GM12878 (cell line): Measurements from ENCODE around the gene CTH. TPM values are rescaled to one million over a fixed set of nuclear protein-coding genes. Genes with fewer than 3 reads are reported as not detected.
A peak's percentile ranks its signal among the peaks of the same experiment; 100 is the strongest.

Source experiments
- GABPA ChIP-seq: IDR thresholded peaks from 2 replicates; pipeline ENCODE4 v1.6.1; 2014; ENCODE audit warnings: antibody characterized with exemption, low read depth, mild to moderate bottlenecking, inconsistent platforms
- JUND ChIP-seq: IDR thresholded peaks from 2 replicates; pipeline ENCODE4 v1.6.1; 2012; ENCODE audit warnings: low read depth, mild to moderate bottlenecking, low read length, improper control_type of control experiment, moderate library complexity
- NFIC ChIP-seq: IDR thresholded peaks from 2 replicates; pipeline ENCODE4 v1.6.1; 2012; ENCODE audit warnings: low read depth, mild to moderate bottlenecking, inconsistent platforms, low read length, moderate library complexity
- PML ChIP-seq: IDR thresholded peaks from 2 replicates; pipeline ENCODE4 v1.6.1; 2012; ENCODE audit warnings: low read length, inconsistent platforms
- POLR2AphosphoS5 ChIP-seq: IDR thresholded peaks from 2 replicates; pipeline ENCODE4 v1.6.1; 2011; ENCODE audit warnings: mild to moderate bottlenecking, low read length, inconsistent platforms
- RELA ChIP-seq: fragments of 450-650 bp; IDR thresholded peaks from 2 replicates; pipeline ENCODE4 v1.8.0; 2014; ENCODE audit warnings: borderline replicate concordance; ENCODE audit not compliant: partially characterized antibody
- ZNF217 ChIP-seq: fragments of 450-650 bp; IDR thresholded peaks from 2 replicates; pipeline ENCODE4 v1.6.1; 2017; ENCODE audit warnings: antibody characterized with exemption, mild to moderate bottlenecking
- ZNF274 ChIP-seq: IDR thresholded peaks from one replicate; pipeline ENCODE4 v1.8.0; 2011; ENCODE audit not compliant: insufficient read length, insufficient read depth
- polyA plus RNA-seq, 11 experiments: library from polyadenylated mRNA; depleted of rRNA in 4 of 11; unstranded in 6 of 11; stranded (reverse) in 5 of 11; fragments of >200 nt; fragmentation: Nextera tagmentation in 4 of 11; fragmentation: Illumina TruSeq in 1 of 11; extraction: Ambion mirVana in 4 of 11; extraction: Trizol in 1 of 11; gene quantifications; 1 replicate in 1 of 11; 2 replicates in 10 of 11; pipeline versions ENCODE4 v1.2.1 to v1.2.3, GENCODE V29; 2011 to 2016; ENCODE audit warnings: inconsistent platforms in 2 of 11, missing spikeins in 2 of 11, low read depth in 1 of 11
- total RNA-seq, 4 experiments: library from RNA; depleted of rRNA in 3 of 4; stranded (reverse); fragments of >200 nt in 3 of 4; fragmentation: Illumina TruSeq in 1 of 4; extraction: Trizol in 1 of 4; gene quantifications; 2 replicates each; pipeline versions ENCODE4 v1.2.1 to v1.2.3, GENCODE V29; 2013 to 2021
- TF ChIP-seq, protein P1 (sequence below): fragments of 450-650 bp; IDR thresholded peaks from 2 replicates; pipeline ENCODE4 v1.6.1; 2017; ENCODE audit warnings: mild to moderate bottlenecking, moderate library complexity
- TF ChIP-seq, protein P2 (sequence below): fragments of 450-650 bp; formaldehyde crosslinking; IDR thresholded peaks from 2 replicates; pipeline ENCODE4 v1.4.0; 2020; ENCODE audit warnings: mild to moderate bottlenecking, moderate library complexity
- TF ChIP-seq, protein P3 (sequence below): IDR thresholded peaks from 2 replicates; pipeline ENCODE4 v1.6.1; 2012; ENCODE audit warnings: mild to moderate bottlenecking, low read depth, low read length
- TF ChIP-seq, protein P4 (sequence below): IDR thresholded peaks from 2 replicates; pipeline ENCODE4 v1.6.1; 2012; ENCODE audit warnings: improper control_type of control experiment, low read depth, low read length; ENCODE audit not compliant: insufficient replicate concordance

CTH gene
- total and polyA plus RNA-seq, 10 of the 15 experiments (the other 5 are each of a cell fraction or from before 2014, with no cell fraction given), result 6.3 to 17.5 (median 10.4) TPM

DNA sequence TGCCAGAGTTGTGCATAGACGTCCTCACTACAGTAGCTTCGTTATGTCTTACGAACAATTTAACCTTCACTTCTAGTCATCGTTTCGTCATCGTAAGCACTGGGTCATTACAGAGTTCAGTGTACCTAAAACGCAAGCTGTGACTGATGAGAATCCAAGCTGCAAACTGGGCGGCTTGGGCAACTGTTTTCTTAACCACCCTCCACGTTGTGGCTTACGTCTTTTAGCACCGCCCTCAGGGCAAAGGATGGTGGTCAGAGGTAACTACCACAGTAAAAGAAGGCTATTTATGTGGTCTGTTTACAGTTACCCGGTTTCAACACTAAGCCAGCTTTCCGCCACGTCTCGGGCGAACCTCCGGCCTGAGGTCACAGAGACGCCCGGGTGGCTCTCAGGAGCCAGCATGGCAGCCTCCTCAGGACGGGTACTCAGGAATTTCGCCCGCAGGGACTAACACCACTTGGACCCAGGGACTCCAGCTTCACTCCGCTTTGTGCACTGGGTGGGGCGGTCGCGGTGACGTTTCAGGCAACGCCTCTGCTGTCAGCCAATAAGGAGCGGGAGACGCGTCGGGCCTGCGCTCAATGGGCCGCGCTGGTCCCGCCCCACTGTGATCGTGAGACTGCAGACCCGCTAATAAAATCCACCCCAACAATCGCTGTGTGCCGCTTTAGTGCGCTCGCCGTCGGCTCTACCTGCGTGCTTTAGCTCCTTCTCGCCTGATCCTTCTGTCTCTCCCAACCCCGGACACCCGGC is at the start of gene CTH (continued):
- TF ChIP-seq, protein P1, sequence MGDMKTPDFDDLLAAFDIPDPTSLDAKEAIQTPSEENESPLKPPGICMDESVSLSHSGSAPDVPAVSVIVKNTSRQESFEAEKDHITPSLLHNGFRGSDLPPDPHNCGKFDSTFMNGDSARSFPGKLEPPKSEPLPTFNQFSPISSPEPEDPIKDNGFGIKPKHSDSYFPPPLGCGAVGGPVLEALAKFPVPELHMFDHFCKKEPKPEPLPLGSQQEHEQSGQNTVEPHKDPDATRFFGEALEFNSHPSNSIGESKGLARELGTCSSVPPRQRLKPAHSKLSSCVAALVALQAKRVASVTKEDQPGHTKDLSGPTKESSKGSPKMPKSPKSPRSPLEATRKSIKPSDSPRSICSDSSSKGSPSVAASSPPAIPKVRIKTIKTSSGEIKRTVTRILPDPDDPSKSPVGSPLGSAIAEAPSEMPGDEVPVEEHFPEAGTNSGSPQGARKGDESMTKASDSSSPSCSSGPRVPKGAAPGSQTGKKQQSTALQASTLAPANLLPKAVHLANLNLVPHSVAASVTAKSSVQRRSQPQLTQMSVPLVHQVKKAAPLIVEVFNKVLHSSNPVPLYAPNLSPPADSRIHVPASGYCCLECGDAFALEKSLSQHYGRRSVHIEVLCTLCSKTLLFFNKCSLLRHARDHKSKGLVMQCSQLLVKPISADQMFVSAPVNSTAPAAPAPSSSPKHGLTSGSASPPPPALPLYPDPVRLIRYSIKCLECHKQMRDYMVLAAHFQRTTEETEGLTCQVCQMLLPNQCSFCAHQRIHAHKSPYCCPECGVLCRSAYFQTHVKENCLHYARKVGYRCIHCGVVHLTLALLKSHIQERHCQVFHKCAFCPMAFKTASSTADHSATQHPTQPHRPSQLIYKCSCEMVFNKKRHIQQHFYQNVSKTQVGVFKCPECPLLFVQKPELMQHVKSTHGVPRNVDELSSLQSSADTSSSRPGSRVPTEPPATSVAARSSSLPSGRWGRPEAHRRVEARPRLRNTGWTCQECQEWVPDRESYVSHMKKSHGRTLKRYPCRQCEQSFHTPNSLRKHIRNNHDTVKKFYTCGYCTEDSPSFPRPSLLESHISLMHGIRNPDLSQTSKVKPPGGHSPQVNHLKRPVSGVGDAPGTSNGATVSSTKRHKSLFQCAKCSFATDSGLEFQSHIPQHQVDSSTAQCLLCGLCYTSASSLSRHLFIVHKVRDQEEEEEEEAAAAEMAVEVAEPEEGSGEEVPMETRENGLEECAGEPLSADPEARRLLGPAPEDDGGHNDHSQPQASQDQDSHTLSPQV, result no peak
- TF ChIP-seq, protein P2, sequence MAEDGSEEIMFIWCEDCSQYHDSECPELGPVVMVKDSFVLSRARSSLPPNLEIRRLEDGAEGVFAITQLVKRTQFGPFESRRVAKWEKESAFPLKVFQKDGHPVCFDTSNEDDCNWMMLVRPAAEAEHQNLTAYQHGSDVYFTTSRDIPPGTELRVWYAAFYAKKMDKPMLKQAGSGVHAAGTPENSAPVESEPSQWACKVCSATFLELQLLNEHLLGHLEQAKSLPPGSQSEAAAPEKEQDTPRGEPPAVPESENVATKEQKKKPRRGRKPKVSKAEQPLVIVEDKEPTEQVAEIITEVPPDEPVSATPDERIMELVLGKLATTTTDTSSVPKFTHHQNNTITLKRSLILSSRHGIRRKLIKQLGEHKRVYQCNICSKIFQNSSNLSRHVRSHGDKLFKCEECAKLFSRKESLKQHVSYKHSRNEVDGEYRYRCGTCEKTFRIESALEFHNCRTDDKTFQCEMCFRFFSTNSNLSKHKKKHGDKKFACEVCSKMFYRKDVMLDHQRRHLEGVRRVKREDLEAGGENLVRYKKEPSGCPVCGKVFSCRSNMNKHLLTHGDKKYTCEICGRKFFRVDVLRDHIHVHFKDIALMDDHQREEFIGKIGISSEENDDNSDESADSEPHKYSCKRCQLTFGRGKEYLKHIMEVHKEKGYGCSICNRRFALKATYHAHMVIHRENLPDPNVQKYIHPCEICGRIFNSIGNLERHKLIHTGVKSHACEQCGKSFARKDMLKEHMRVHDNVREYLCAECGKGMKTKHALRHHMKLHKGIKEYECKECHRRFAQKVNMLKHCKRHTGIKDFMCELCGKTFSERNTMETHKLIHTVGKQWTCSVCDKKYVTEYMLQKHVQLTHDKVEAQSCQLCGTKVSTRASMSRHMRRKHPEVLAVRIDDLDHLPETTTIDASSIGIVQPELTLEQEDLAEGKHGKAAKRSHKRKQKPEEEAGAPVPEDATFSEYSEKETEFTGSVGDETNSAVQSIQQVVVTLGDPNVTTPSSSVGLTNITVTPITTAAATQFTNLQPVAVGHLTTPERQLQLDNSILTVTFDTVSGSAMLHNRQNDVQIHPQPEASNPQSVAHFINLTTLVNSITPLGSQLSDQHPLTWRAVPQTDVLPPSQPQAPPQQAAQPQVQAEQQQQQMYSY, result no peak
- TF ChIP-seq PML (peak; percentile 83), ZNF217 (no peak), NFIC (no peak), RELA (no peak), POLR2AphosphoS5 (peak; percentile 87), GABPA (no peak), JUND (no peak), ZNF274 (no peak)
- TF ChIP-seq, protein P3, sequence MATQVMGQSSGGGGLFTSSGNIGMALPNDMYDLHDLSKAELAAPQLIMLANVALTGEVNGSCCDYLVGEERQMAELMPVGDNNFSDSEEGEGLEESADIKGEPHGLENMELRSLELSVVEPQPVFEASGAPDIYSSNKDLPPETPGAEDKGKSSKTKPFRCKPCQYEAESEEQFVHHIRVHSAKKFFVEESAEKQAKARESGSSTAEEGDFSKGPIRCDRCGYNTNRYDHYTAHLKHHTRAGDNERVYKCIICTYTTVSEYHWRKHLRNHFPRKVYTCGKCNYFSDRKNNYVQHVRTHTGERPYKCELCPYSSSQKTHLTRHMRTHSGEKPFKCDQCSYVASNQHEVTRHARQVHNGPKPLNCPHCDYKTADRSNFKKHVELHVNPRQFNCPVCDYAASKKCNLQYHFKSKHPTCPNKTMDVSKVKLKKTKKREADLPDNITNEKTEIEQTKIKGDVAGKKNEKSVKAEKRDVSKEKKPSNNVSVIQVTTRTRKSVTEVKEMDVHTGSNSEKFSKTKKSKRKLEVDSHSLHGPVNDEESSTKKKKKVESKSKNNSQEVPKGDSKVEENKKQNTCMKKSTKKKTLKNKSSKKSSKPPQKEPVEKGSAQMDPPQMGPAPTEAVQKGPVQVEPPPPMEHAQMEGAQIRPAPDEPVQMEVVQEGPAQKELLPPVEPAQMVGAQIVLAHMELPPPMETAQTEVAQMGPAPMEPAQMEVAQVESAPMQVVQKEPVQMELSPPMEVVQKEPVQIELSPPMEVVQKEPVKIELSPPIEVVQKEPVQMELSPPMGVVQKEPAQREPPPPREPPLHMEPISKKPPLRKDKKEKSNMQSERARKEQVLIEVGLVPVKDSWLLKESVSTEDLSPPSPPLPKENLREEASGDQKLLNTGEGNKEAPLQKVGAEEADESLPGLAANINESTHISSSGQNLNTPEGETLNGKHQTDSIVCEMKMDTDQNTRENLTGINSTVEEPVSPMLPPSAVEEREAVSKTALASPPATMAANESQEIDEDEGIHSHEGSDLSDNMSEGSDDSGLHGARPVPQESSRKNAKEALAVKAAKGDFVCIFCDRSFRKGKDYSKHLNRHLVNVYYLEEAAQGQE, result no peak
- TF ChIP-seq, protein P4, sequence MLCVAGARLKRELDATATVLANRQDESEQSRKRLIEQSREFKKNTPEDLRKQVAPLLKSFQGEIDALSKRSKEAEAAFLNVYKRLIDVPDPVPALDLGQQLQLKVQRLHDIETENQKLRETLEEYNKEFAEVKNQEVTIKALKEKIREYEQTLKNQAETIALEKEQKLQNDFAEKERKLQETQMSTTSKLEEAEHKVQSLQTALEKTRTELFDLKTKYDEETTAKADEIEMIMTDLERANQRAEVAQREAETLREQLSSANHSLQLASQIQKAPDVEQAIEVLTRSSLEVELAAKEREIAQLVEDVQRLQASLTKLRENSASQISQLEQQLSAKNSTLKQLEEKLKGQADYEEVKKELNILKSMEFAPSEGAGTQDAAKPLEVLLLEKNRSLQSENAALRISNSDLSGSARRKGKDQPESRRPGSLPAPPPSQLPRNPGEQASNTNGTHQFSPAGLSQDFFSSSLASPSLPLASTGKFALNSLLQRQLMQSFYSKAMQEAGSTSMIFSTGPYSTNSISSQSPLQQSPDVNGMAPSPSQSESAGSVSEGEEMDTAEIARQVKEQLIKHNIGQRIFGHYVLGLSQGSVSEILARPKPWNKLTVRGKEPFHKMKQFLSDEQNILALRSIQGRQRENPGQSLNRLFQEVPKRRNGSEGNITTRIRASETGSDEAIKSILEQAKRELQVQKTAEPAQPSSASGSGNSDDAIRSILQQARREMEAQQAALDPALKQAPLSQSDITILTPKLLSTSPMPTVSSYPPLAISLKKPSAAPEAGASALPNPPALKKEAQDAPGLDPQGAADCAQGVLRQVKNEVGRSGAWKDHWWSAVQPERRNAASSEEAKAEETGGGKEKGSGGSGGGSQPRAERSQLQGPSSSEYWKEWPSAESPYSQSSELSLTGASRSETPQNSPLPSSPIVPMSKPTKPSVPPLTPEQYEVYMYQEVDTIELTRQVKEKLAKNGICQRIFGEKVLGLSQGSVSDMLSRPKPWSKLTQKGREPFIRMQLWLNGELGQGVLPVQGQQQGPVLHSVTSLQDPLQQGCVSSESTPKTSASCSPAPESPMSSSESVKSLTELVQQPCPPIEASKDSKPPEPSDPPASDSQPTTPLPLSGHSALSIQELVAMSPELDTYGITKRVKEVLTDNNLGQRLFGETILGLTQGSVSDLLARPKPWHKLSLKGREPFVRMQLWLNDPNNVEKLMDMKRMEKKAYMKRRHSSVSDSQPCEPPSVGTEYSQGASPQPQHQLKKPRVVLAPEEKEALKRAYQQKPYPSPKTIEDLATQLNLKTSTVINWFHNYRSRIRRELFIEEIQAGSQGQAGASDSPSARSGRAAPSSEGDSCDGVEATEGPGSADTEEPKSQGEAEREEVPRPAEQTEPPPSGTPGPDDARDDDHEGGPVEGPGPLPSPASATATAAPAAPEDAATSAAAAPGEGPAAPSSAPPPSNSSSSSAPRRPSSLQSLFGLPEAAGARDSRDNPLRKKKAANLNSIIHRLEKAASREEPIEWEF, result no peak
